Measurements from ENCODE around the gene DCUN1D1.

The DCUN1D1 gene

DNA sequence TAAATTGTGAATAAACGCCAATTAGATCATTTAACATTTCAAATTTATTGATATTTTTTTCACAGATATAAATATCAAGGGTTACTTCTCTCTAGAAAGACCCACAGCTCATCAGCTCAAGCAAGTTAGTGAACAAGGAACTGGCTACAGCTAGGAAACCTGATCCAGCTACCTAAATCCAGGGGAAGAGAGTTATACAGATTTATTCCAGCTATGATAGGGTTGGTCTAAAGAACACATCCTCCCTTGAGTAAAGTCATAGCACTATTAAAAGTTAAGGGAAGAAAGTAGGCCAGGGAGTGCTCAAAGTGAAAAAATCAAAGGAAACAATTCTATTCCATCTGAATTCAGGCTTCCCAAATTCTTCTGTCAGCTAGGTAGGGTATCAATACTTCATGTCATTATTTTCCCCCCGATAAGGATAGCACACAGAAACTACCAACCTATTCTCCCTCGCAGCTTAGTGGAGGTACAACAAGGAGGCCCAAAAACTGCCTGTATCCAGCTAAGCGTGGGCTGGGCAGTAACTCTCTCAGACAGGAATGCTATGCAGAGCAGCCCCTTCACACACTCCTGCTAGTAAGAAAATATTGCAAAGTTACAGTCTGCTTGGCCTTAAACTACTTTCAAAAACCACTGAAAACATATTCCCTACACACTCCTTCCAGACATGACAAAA lies 44.0 kb downstream of the DCUN1D1 start:
- no peak for DNase-seq (ENCODE audit: low read depth, low spot score)

DNA sequence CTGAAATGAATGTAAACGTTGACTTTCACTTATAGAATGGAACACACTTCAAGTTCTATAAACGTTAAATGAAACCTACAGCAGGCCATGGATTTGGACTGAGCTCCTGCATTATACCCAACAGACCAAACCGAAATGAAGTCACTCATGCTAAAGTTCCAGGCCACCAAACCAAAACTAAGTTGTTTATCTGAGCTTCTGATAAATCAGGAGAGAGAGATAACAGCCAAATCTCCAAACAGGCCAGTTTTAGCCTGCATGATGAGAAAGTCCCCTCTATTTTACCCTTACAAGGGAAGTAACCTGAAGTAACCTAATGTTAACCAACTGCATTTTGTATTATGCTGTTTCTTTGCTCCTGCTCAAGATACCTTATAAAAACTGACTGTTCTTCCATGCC lies 44.5 kb downstream of the DCUN1D1 start:
- DNase-seq (ENCODE audit: low read depth, low spot score), result no peak

DNA sequence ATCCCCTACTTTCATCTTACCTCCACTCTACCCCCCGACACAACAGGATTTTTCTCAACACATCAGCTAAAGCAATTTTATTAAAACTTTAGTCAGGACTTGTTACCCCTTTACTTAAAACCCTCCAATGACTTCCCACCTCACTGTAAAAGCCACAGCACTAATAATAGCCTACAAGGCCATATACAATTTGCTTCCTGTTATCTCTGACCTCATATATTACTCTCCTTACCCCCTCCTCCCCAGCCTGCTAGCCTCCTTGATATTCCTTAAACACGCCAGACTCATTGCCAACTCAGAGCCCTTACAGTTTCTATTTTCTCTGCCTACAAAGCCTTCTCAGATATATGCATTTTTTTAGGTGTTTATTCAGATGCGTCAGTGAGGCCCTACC lies 54.4 kb downstream of the DCUN1D1 start:
- DNase-seq (ENCODE audit: low read depth, low spot score), result no peak

DNA sequence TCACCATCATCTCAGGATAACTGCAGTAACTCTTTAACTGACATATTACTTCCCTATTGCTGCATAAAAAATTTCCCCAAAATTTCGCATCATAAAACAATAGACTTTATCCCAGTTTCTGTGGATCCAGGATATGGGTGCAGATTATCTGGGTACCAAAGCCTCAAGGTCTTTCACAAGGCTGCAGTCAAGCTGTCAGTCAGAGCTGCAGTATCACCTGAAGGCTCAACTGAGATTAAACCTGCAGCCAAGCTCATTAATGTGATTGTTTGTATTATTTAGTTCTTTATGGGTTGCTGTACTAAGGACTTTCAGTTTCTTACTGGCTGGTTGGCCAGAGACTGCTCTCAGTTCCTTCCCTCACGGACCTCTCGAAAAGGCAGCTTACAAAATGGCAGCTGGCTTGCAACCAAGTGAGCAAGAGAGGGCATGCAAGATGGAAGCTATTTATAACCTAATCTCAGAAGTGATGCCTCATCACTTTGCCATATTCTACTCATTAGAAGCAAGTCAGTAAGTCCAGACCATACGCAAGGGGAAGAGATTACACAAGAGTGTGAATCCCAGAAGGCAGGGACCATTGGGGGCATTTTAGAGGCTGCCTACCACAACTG lies 54.9 kb downstream of the DCUN1D1 start:
- DNase-seq (ENCODE audit: low read depth, low spot score), result no peak

DNA sequence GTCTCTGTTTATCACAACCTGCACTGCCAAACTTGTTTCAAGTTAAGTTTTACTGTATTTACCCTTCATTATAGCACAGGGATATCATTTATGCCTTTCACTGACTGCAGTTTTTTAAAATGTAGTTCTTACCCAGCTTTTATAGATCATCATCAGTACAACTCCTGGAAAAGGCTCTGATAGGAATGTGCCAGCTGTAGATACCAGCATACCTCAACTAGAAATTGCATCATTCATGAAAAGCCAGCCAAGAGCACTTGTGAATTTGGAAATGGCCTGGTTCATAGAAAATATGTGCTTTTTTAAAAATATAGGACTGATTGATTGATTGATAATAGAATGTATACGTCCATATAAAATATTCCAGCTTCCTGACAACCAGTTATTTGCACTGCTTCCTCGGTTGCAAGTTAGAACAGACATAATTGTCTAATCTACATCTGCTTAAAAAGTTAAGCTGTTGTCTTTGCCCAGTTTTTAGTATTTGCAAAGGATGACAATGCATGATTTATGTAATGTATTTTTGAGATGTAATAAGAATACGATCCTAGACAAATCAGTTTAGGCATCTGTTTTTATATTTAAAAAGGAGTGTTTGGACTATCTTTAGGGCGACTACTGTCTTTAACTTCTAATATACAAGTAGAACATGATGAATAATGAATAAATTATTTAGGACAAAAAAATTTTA lies 58.5 kb downstream of the DCUN1D1 start:
- no peak for DNase-seq (ENCODE audit: low read depth, low spot score)

DNA sequence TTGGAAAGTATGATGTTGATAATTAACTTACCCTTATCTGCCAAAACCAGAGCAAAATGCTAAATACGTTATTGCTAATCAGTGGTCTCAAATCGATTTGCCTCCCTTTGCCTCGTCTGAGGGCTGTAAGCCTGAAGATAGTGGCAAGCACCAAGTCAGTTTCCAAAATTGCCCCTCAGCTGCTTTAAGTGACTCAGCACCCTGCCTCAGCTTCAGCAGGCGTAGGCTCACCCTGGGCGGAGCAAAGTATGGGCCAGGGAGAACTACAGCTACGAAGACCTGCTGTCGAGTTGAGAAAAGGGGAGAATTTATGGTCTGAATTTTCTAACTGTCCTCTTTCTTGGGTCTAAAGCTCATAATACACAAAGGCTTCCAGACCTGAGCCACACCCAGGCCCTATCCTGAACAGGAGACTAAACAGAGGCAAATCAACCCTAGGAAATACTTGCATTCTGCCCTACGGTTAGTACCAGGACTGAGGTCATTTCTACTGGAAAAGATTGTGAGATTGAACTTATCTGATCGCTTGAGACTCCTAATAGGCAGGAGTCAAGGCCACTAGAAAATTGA lies 59.7 kb downstream of the DCUN1D1 start:
- DNase-seq (ENCODE audit: low read depth, low spot score), result no peak

DNA sequence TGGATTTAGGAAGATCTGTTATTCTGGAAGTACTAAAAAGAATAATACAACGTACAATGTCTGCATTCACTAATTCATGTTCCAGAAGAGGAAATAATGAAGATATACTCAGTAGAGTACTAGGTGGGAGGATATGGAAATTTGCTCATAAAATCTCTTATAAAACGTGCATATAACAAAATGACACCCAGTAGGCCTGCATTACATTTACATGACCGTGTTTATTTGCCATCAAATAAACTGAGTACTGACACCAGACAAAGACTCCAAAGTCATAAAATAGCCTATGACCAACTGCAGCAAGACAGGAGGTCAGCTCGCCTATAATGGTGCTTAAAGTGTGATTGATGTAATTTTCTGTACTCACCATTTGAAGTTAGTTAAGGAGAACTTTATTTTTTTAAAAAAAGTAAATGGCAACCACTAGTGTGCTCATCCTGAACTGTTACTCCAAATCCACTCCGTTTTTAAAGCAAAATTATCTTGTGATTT lies 60.4 kb downstream of the DCUN1D1 start:
- no peak for DNase-seq (ENCODE audit: low read depth, low spot score)

DNA sequence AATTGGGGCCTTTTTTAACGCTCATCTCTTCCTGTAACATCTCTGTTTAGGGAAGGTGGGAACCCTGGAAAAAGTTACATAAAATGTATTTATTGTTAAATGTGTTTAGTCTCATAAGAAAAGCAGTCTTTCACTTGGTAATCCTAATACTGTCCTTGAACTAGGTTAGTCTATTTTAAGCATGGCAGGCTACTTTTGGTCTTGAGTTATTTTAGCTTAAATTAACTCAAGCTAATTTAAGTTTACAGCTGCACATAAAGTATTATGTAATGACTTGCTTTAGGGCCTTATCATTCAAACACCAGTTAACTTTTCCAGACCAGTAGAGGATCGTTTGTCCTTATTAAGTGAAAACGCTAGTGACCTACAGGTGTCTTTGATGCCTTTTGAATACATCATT lies 63.2 kb downstream of the DCUN1D1 start:
- DNase-seq (ENCODE audit: low read depth, low spot score), result no peak

DNA sequence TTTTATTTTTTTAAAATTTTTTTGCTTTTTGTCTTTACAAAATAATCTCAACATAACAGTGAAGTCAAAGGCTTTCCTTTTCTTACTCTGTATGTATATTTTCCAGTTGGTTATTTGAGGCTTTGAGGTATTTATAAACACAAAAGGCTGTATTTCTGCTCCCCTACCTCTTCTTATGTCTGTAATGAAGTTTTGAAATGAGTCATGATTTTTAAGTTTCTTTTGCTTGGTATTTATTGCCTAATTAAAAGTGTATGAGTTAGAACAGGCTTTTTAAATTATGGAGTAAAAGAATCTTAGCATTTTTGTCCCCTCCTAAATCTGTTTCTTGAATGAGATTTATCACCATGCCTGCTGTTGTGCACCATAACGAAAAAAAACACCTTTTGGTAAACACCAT lies 66.0 kb downstream of the DCUN1D1 start:
- DNase-seq (ENCODE audit: low read depth, low spot score), result no peak

DNA sequence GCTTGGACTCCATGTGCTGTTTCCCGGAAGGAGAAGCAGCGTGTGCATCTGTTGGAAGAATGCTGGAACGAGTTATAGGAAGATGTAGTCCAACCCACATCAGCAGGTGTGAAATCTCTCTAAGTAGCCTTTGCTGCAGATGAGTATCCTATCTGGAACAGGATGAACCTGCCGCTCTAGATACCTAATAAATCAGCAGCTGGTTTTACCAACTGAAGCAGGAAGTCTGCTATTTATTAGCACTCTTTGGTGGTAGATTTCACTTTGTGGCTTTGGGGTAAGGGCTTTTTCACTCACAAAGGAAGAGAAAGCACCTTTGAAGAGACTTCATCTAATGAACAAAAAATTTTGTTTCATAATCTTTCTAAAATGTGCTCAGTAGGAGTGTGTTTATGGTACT lies 66.4 kb downstream of the DCUN1D1 start:
- DNase-seq (ENCODE audit: low read depth, low spot score), result no peak

DNA sequence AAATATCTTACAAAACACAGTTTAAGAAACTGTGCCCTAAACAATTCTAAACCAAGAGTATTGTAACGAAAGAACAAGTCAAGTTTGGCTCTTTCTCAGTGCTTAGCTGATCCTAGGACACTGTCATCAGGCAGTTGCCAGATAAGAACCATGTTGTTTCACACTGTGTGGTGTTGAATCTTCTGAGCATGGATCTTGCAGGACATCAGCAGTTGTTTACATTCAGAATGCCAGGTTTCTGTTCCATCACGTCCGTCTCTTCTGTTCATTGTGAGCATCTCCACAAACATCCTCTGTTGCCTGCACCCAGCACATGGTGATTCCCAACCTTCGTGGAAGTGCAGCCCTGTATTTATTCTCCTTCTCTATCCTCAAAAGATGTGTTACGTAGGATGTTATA lies 67.9 kb downstream of the DCUN1D1 start:
- DNase-seq (ENCODE audit: low read depth, low spot score), result no peak

DNA sequence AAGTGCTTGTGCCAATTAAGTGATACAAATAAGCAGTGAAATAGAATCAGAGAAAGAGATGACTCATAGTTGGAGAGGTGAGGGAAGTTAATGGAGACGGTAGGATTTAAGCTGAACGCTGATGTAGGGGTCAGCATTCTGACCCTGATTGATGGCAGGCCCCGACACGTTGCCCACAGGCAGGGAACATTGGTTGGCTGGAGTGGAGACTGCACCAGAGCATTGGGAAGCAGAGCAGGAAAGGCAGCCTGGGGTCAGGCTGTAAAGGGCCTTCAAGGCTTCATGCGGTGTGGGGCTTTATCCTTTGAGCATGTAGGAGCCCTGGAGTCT lies 68.6 kb downstream of the DCUN1D1 start:
- DNase-seq (ENCODE audit: low read depth, low spot score), result no peak

DNA sequence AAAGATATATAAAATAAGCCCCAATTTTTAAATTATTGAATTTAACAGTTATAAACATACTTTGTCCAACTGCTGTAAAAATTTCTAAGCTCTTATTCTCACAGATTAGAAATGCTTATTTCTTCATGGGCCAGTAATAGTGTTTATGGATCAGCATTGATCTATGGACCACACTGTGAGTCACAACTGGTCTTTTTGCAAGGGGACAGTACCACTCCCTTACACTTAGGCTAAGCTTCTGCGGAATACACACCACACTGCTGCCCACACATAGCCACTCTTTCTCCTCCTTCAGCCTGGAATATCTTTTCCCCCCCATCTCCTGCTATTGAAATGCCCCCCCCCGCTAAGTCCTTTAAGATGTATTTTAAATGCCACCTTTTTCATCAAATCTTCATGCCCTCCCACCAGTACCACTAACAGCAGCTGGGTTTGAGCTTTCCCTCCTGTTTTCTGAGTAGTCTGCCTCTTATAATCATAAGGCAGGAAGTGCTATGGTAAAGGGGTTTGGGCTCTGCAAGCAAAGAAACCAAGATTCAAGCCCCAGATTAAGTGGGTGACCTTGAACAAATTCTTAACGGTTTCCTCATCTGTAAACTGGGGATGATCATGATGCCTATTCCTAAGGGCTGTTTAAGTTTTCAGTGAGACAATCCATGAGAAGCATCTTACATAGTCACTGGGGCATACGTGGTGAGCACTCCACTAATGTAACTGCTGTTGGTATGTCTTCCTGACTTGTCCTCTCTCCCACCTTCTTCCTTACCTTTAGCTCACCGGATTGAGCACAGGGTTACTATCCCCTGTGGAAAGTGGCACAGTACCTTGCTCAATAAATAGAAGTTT lies 69.2 kb downstream of the DCUN1D1 start:
- DNase-seq (ENCODE audit: low read depth, low spot score), result no peak

DNA sequence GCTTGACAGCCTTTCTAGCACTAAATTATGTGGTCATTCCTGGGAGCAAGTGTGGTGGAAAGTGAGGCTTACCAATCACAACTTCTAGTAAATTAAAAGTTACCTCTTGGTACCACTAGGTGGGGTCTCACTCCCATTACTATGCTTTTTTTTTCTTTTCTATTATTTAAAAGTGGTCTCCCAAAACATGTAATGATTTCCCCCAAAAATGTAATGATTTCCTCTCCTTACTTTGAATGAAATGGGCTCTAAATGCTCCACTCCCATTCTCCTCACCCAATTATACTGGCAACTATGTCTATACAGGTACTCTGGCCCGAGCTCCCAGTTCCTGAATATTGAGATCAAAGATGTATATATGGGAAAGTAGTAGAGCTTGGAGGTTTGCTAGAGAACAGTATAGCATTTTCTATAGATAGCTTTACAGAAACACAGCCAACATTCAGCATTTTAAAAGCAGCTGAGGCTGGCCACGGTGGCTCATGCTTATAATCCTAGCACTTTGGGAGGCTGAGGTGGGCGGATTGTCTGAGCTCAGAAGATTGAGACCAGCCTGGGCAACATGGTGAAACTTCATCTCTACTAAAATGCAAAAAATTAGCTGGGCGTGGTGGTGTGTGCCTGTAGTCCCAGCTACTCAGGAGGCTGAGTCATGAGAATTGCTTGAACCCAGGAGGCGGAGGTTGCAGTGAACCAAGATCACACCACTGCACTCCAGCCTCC lies 70.9 kb downstream of the DCUN1D1 start:
- no peak for DNase-seq (ENCODE audit: low read depth, low spot score)

DNA sequence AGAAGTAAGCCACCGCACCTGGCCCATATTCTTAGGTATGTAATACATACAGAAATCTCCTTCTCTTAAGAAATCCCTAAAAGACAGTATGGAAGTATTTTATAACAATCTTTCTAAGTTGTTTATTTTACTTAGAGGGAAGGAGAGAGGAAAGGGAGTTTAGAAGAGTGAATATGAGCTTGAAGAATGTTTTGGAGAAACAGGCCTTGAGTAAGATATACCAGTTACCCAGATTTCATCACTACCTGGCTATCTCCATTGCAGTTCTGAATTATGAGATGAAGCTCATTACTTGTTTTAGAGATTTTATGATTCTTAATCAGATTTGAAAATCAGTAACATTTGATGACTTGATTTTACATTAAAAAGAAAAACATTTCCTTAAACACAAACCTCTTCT lies 71.9 kb downstream of the DCUN1D1 start:
- DNase-seq (ENCODE audit: low read depth, low spot score), result no peak

DNA sequence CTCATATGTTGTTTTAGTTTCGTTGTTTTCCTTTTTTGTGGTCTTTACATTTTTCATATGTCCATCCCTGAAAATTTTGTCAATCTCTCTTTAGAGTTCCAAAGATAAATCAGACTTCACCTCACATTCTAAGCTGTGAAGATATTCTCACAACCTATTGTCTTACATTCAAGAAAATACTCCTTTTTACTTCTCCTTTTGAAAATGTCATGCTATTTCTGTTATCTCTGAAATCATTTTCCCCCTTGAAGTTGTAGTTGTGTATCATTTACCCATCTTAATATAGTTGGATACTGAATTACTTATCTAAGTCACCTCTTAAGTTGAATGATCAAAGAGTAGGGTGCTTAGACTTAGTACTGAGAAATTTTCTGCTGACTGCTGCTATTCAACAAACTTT lies 74.3 kb downstream of the DCUN1D1 start:
- DNase-seq (ENCODE audit: low read depth, low spot score), result no peak

DNA sequence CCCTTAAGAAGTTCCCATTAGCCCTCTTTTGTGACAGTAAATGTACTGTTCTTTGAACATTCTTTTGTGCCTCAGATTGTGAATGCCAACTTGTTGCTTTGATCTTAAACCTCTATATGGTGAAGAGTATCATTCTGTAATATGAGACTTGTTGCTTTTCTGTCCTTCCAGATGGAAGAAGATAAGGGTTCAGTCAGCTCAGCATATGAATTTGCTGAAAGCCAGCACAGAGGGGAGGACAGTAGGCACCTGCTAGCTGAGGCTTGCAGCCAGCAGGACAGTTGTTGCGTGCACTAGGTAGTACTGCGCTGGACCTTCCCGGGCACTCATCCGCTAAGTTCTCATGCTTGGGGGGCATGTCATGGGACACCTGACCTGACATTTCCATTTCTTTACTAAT lies 74.7 kb downstream of the DCUN1D1 start:
- DNase-seq (ENCODE audit: low read depth, low spot score), result no peak

DNA sequence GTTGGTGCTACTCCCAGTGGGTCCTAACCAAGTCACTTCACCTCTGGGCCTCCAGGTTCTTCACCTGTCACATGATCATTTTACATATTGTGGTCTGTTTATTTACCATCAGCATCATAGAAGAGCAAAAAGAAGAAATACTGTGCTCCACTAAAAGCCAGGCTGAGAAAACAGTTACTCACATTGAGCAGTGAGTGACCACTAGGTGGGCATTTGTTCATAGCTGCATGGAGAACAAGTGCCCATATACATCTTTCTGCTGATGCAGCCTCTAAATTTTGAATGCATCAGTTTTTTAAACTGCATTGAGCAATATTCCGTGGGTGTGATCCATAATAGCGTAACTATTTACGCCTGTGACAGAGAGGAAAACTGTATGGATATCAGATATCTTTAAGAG lies 76.2 kb downstream of the DCUN1D1 start:
- DNase-seq (ENCODE audit: low read depth, low spot score), result no peak

DNA sequence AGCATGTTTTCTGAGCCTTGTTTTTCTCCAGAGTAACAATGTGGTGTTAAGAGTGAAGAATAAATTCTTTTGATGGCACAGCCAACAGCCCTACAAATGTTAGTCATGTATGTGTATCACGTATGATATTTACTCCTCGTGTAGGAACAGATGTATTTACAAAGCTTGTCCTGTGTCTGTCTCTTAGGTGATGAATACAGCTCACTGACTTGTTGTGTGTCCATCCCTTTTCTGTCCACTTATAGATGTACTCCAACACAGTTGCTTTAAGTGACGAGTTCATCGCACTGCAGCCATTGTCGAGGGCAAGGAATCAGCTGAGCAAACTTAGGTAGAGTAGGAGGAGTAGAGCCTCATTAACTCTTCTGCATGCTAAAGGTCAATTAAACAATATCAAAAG lies 78.1 kb downstream of the DCUN1D1 start:
- DNase-seq (ENCODE audit: low read depth, low spot score), result no peak

DNA sequence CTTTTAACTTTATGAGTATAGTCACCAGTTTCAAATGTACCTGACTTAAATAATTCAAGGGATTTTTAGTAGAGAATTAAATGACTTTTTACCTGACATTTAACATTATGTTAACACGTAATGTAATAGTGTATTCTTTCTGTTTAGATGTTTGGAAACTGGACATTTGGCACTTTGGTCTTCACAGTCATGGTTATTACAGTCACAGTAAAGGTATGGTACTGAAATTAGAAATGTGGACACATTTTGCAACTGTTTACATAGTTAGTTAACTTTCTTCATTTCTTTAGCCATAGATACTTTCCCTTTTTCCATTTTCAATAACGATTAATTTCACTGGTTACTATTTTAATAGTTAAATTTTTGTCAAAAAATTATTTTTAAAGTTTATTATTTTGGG lies 83.8 kb downstream of the DCUN1D1 start:
- no peak for DNase-seq (ENCODE audit: low read depth, low spot score)

DNA sequence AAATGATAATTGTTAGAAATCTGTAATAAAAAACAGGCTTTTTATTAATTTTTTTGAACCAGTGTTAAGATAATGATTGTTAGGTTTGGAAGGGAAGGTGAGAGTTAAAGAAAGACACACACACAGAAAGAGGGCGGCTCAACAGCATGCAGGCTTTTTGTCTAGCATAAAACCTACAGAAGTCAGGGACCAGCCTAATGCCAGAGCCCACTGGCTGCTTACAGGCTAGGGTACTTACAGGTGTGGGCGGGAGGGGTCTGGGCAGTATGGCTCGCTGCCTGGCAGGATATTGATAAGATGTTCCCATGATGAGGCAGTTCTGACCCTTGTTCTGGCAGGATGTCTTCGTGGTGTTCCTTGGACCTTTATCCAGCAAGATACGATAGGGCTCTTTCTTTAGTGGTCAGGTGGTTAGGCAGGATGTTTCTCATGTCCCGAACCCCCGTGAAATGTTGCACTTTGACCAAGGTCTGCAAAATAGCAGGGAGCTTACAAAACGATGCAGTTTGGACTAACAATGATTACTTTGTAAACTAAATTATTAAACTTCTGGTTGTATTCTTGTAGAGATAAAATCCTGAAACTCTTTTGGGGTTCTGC lies 84.7 kb downstream of the DCUN1D1 start:
- DNase-seq (ENCODE audit: low read depth, low spot score), result no peak

Data from iPS DF 19.7 (cell line).